Muscle layer of colon (tissue), 2 donors: ENCODE data around the gene TMEM208.

ENCODE experiments used
- H3K27ac ChIP-seq: one replicate; pipeline ENCODE4 v1.7.0; 2013; ENCODE audit warnings: low read depth, mild to moderate bottlenecking, low read length, moderate library complexity
- H3K27me3 ChIP-seq, 2 donors: one replicate each; pipeline ENCODE4 v1.7.0; 2013; ENCODE audit warnings: low read length in 2 of 2, mild to moderate bottlenecking in 2 of 2; ENCODE audit not compliant: insufficient read depth in 2 of 2, control insufficient read depth in 1 of 2
- H3K36me3 ChIP-seq: one replicate; pipeline ENCODE4 v1.7.0; 2013; ENCODE audit warnings: mild to moderate bottlenecking, low read length; ENCODE audit not compliant: insufficient read depth
- H3K4me1 ChIP-seq: one replicate; pipeline ENCODE4 v1.7.0; 2013; ENCODE audit warnings: mild to moderate bottlenecking, low read length; ENCODE audit not compliant: insufficient read depth
- H3K4me3 ChIP-seq, 2 donors: one replicate each; pipeline ENCODE4 v1.7.0; 2013; ENCODE audit warnings: low read length in 2 of 2, low read depth in 1 of 2, mild to moderate bottlenecking in 1 of 2, moderate library complexity in 1 of 2
- H3K9ac ChIP-seq: one replicate; pipeline ENCODE4 v1.7.0; 2013; ENCODE audit warnings: low read length
- H3K9me3 ChIP-seq: one replicate; pipeline ENCODE4 v1.7.0; 2013; ENCODE audit warnings: mild to moderate bottlenecking, low read length
- donor health status: abdominal sarcoma.
- donor health status: Adenocarcinoma of cecum.

TMEM208 gene

GRCh38 chr16:67243481-67243880 lies 16.6 kb downstream of the TMEM208 start:
- Histone ChIP-seq H3K27ac (peak overlapping the region; percentile 7), H3K27me3 (peaks cover 0 to 2% of the 10 kb centered on the region in 2 donors), H3K4me3 (no peak overlapping the region), H3K36me3 (no peaks in the 10 kb centered on the region), H3K9me3 (no peaks in the 10 kb centered on the region), H3K4me1 (peaks cover 34% of the 10 kb centered on the region), H3K9ac (no peak overlapping the region)

- no peak overlapping the region for H3K4me3 ChIP-seq
- H3K9ac ChIP-seq, result no peak overlapping the region
These were observed 17.7 kb downstream of the TMEM208 start for GRCh38 chr16:67244387-67245185.

GRCh38 chr16:67245186-67245585 lies 18.3 kb downstream of the TMEM208 start:
- Histone ChIP-seq H3K9ac (no peak overlapping the region), H3K9me3 (no peaks in the 10 kb centered on the region), H3K36me3 (no peaks in the 10 kb centered on the region), H3K27me3 (peaks cover 12 to 18% of the 10 kb centered on the region in 2 donors), H3K4me3 (no peak overlapping the region), H3K27ac (peak overlapping the region; percentile 31), H3K4me1 (peaks cover 40% of the 10 kb centered on the region)

More at GRCh38 chr16:67244387-67245185, 17.7 kb downstream of the TMEM208 start:
- H3K9me3 ChIP-seq, result no peaks in the 10 kb centered on the region
- H3K36me3 ChIP-seq, result no peaks in the 10 kb centered on the region
- H3K27ac ChIP-seq, result peak overlapping the region; percentile 31
- peaks cover 6 to 12% of the 10 kb centered on the region in 2 donors for H3K27me3 ChIP-seq
- H3K4me1 ChIP-seq, result peaks cover 40% of the 10 kb centered on the region

- Histone ChIP-seq H3K9ac (peak overlapping the region; percentile 13), H3K27me3 (peaks cover 17 to 23% of the 10 kb centered on the region in 2 donors), H3K36me3 (no peaks in the 10 kb centered on the region), H3K4me3 (peak overlapping the region; percentile 73 to 82), H3K27ac (peak overlapping the region; percentile 91), H3K4me1 (peaks cover 40% of the 10 kb centered on the region), H3K9me3 (no peaks in the 10 kb centered on the region)
These were observed 18.7 kb downstream of the TMEM208 start for GRCh38 chr16:67245674-67246080.

- Histone ChIP-seq H3K4me3 (peak overlapping the region; percentile 73 to 82), H3K9ac (peak overlapping the region; percentile 19)
These were observed 19.3 kb downstream of the TMEM208 start for GRCh38 chr16:67246081-67246755.

GRCh38 chr16:67246756-67247191 lies 19.8 kb downstream of the TMEM208 start:
- peak overlapping the region; percentile 73 to 82 for H3K4me3 ChIP-seq
- peaks cover 22 to 32% of the 10 kb centered on the region in 2 donors for H3K27me3 ChIP-seq
- peak overlapping the region; percentile 19 for H3K9ac ChIP-seq
- H3K9me3 ChIP-seq, result no peaks in the 10 kb centered on the region
- H3K36me3 ChIP-seq, result no peaks in the 10 kb centered on the region
- H3K27ac ChIP-seq, result peak overlapping the region; percentile 91
- H3K4me1 ChIP-seq, result peaks cover 35% of the 10 kb centered on the region

More at GRCh38 chr16:67246081-67246755, 19.3 kb downstream of the TMEM208 start:
- peaks cover 39% of the 10 kb centered on the region for H3K4me1 ChIP-seq
- no peaks in the 10 kb centered on the region for H3K9me3 ChIP-seq
- no peaks in the 10 kb centered on the region for H3K36me3 ChIP-seq
- peak overlapping the region; percentile 91 for H3K27ac ChIP-seq
- H3K27me3 ChIP-seq, result peaks cover 22 to 28% of the 10 kb centered on the region in 2 donors

- H3K27ac ChIP-seq, result peak within 1 kb of the TSS; percentile 91
- H3K36me3 ChIP-seq, result no peaks in the 10 kb centered on the region
- H3K9ac ChIP-seq, result peak within 1 kb of the TSS; percentile 19
- peak within 1 kb of the TSS; percentile 73 to 82 for H3K4me3 ChIP-seq
- no peaks in the 10 kb centered on the region for H3K9me3 ChIP-seq
- H3K27me3 ChIP-seq, result peaks cover 22 to 36% of the 10 kb centered on the region in 2 donors
- H3K4me1 ChIP-seq, result peaks cover 35% of the 10 kb centered on the region
These were observed 20.5 kb downstream of the TMEM208 start, which contains the start of gene FHOD1 for GRCh38 chr16:67247192-67248072. TSS of gene FHOD1 (minus strand) at chr16:67247481. CDS start at chr16:67247410, 71 bp downstream.

GRCh38 chr16:67248073-67248400 lies 21.1 kb downstream of the TMEM208 start:
- Histone ChIP-seq H3K27me3 (peaks cover 22 to 42% of the 10 kb centered on the region in 2 donors), H3K9me3 (no peaks in the 10 kb centered on the region), H3K36me3 (no peaks in the 10 kb centered on the region), H3K4me1 (peaks cover 35% of the 10 kb centered on the region), H3K9ac (no peak overlapping the region), H3K27ac (no peak overlapping the region), H3K4me3 (peak overlapping the region; percentile 49 to 82)

- peak within 1 kb of the TSS; percentile 49 to 82 for H3K4me3 ChIP-seq
- H3K27me3 ChIP-seq, result peaks cover 22 to 42% of the 10 kb centered on the region in 2 donors
- H3K36me3 ChIP-seq, result no peaks in the 10 kb centered on the region
- no peak within 1 kb of the TSS for H3K9ac ChIP-seq
- H3K27ac ChIP-seq, result no peak within 1 kb of the TSS
- peaks cover 35% of the 10 kb centered on the region for H3K4me1 ChIP-seq
- H3K9me3 ChIP-seq, result no peaks in the 10 kb centered on the region
These were observed 21.7 kb downstream of the TMEM208 start, which contains the start of gene SLC9A5 for GRCh38 chr16:67248401-67249177. TSS of gene SLC9A5 (plus strand) at chr16:67248979. CDS start at chr16:67249015, 36 bp downstream.
